H1 (cell line): ENCODE data around the gene CCBE1. TPM values are rescaled to one million over a fixed set of nuclear protein-coding genes. Genes with fewer than 3 reads are reported as not detected.

Experiments
- CTCF ChIA-PET: fragments of 300-600 bp; sonication (Branson Sonifier 250); formaldehyde crosslinking; loops from one replicate; lab custom pipeline; 2021; ENCODE audit not compliant: partially characterized antibody; lab: Charles Lee
- POLR2A ChIA-PET: fragments of 300-600 bp; sonication (Branson Sonifier 250); formaldehyde crosslinking; loops from one replicate; lab custom pipeline; 2021; ENCODE audit warnings: inconsistent platforms; ENCODE audit not compliant: partially characterized antibody; lab: Charles Lee
- DNase-seq, 2 experiments: peaks; one replicate each; pipeline versions ENCODE4 v3.0.0 to v3.0.0-alpha.2; 2010 to 2022; ENCODE audit warnings: low spot score in 2 of 2, low read depth in 1 of 2, mixed read lengths in 1 of 2
- FAIRE-seq: peaks from 2 replicates; lab custom pipeline; 2011; peaks lifted over from hg19 to GRCh38; lab: Jason Lieb, UNC
- H2AFZ ChIP-seq: 2 replicates; pipeline ENCODE4 v1.8.1; 2012; ENCODE audit warnings: low read length, inconsistent platforms
- H2AK5ac ChIP-seq: 2 replicates; pipeline ENCODE4 v1.6.1; 2013; ENCODE audit warnings: low read depth, low read length
- H2BK120ac ChIP-seq: replicated peaks from 2 replicates; pipeline ENCODE3; 2013; ENCODE audit warnings: low read depth, low read length, inconsistent platforms
- H2BK12ac ChIP-seq: 2 replicates; pipeline ENCODE4 v1.6.1; 2013; ENCODE audit warnings: low read depth, low read length
- H2BK15ac ChIP-seq: 2 replicates; pipeline ENCODE4 v1.6.1; 2013; ENCODE audit warnings: low read length
- H2BK20ac ChIP-seq: 2 replicates; pipeline ENCODE4 v1.6.1; 2013; ENCODE audit warnings: low read length
- H2BK5ac ChIP-seq: 2 replicates; pipeline ENCODE4 v1.6.1; 2013; ENCODE audit warnings: low read depth, low read length
- H3K14ac ChIP-seq: 2 replicates; pipeline ENCODE4 v1.6.1; 2013; ENCODE audit warnings: inconsistent platforms; ENCODE audit not compliant: insufficient read length
- H3K18ac ChIP-seq: 2 replicates; pipeline ENCODE4 v1.6.1; 2013; ENCODE audit warnings: low read length; ENCODE audit errors: extremely low read depth
- H3K23ac ChIP-seq: 2 replicates; pipeline ENCODE4 v1.6.1; 2013; ENCODE audit warnings: inconsistent platforms; ENCODE audit not compliant: insufficient read length
- H3K23me2 ChIP-seq: 2 replicates; pipeline ENCODE4 v1.6.1; 2013; ENCODE audit warnings: low read depth, low read length
- H3K27ac ChIP-seq: 2 replicates; pipeline ENCODE4 v1.6.1; 2011; ENCODE audit warnings: low read depth, low read length, inconsistent platforms
- H3K27me3 ChIP-seq, 4 experiments: replicated peaks in 1 of 4; 1 replicate in 1 of 4; 2 replicates in 3 of 4; pipeline versions ENCODE4 v1.6.1 to v1.8.1; 2011 to 2013; ENCODE audit warnings: low read length in 3 of 4, mild to moderate bottlenecking in 3 of 4, inconsistent platforms in 2 of 4, mixed read lengths in 2 of 4, moderate library complexity in 1 of 4; ENCODE audit not compliant: control insufficient read depth in 3 of 4, insufficient read depth in 3 of 4; ENCODE audit errors: extremely low read depth in 1 of 4
- H3K36me3 ChIP-seq, 4 experiments: 2 replicates each; pipeline versions ENCODE4 v1.6.1 to v1.8.1; 2011 to 2013; ENCODE audit warnings: mild to moderate bottlenecking in 4 of 4, low read length in 3 of 4, moderate library complexity in 2 of 4, control low read depth in 1 of 4, inconsistent platforms in 1 of 4; ENCODE audit not compliant: insufficient read depth in 4 of 4, control insufficient read depth in 2 of 4
- H3K4ac ChIP-seq: replicated peaks from 2 replicates; pipeline ENCODE3; 2013; ENCODE audit warnings: low read length, low read depth, mixed read lengths, inconsistent platforms; ENCODE audit not compliant: insufficient read length
- H3K4me1 ChIP-seq, 4 experiments: replicated peaks in 1 of 4; 1 replicate in 1 of 4; 2 replicates in 3 of 4; pipeline versions ENCODE4 v1.6.1 to v1.8.1; 2011 to 2013; ENCODE audit warnings: low read length in 3 of 4, inconsistent platforms in 2 of 4, mixed read lengths in 1 of 4; ENCODE audit not compliant: insufficient read depth in 4 of 4, control insufficient read depth in 3 of 4
- H3K4me2 ChIP-seq, 2 experiments: 2 replicates each; pipeline versions ENCODE4 v1.6.1 to v1.8.1; 2011 to 2013; ENCODE audit warnings: low read depth in 2 of 2, low read length in 2 of 2, control low read depth in 1 of 2, inconsistent platforms in 1 of 2, mild to moderate bottlenecking in 1 of 2; ENCODE audit not compliant: insufficient read depth in 1 of 2
- H3K4me3 ChIP-seq, 4 experiments: fragments of 200-600, 300-600 bp in 1 of 4; sonication (generic), shearing (Covaris generic), sonication (Bioruptor Twin) in 1 of 4; 2 replicates each; pipeline versions ENCODE4 v1.5.1 to v1.8.1; 2011 to 2016; ENCODE audit warnings: low read length in 4 of 4, low read depth in 3 of 4, control low read depth in 2 of 4, inconsistent platforms in 2 of 4, mild to moderate bottlenecking in 2 of 4, mixed read lengths in 1 of 4, moderate library complexity in 1 of 4; ENCODE audit not compliant: insufficient read depth in 2 of 4; ENCODE audit errors: extremely low read depth in 1 of 4
- H3K56ac ChIP-seq: replicated peaks from 2 replicates; pipeline ENCODE3; 2013; ENCODE audit warnings: low read depth, mild to moderate bottlenecking, mixed read lengths, low read length, inconsistent platforms; ENCODE audit not compliant: insufficient read length
- H3K79me1 ChIP-seq: 2 replicates; pipeline ENCODE4 v1.6.1; 2013; ENCODE audit warnings: low read depth, low read length, control low read depth
- H3K79me2 ChIP-seq, 2 experiments: 2 replicates each; pipeline versions ENCODE4 v1.6.1 to v1.8.1; 2012 to 2013; ENCODE audit warnings: low read length in 2 of 2, mild to moderate bottlenecking in 2 of 2, inconsistent platforms in 1 of 2; ENCODE audit not compliant: insufficient read depth in 2 of 2, control insufficient read depth in 1 of 2
- H3K9ac ChIP-seq, 4 experiments: replicated peaks in 1 of 4; 1 replicate in 1 of 4; 2 replicates in 3 of 4; pipeline versions ENCODE4 v1.6.1 to v1.8.1; 2011 to 2013; ENCODE audit warnings: low read depth in 3 of 4, low read length in 3 of 4, control low read depth in 2 of 4, mild to moderate bottlenecking in 2 of 4, moderate library complexity in 2 of 4, inconsistent platforms in 1 of 4; ENCODE audit errors: extremely low read depth in 1 of 4
- H3K9me3 ChIP-seq, 2 experiments: 2 replicates each; pipeline versions ENCODE4 v1.6.1 to v1.8.1; 2012 to 2013; ENCODE audit warnings: mild to moderate bottlenecking in 2 of 2, moderate library complexity in 2 of 2, control low read depth in 1 of 2, inconsistent platforms in 1 of 2, low read depth in 1 of 2, low read length in 1 of 2, mixed read lengths in 1 of 2; ENCODE audit not compliant: insufficient read depth in 2 of 2
- H4K20me1 ChIP-seq, 2 experiments: replicated peaks in 1 of 2; 2 replicates each; pipeline versions ENCODE3 to v1.8.1; 2011 to 2013; ENCODE audit warnings: inconsistent platforms in 2 of 2, low read length in 2 of 2, mild to moderate bottlenecking in 1 of 2; ENCODE audit not compliant: insufficient read depth in 2 of 2, control insufficient read depth in 1 of 2
- H4K5ac ChIP-seq: 2 replicates; pipeline ENCODE4 v1.6.1; 2013; ENCODE audit warnings: low read length, low read depth, mixed read lengths, inconsistent platforms; ENCODE audit not compliant: insufficient read length
- H4K8ac ChIP-seq: 2 replicates; pipeline ENCODE4 v1.8.0; 2013; ENCODE audit warnings: mild to moderate bottlenecking, moderate library complexity, low read length, inconsistent platforms; ENCODE audit not compliant: insufficient read depth; ENCODE audit errors: extremely low read depth
- H4K91ac ChIP-seq: replicated peaks from 2 replicates; pipeline ENCODE3; 2013; ENCODE audit warnings: low read length, mixed read lengths, inconsistent platforms; ENCODE audit not compliant: insufficient read length
- CEBPB ChIP-seq: IDR thresholded peaks from 2 replicates; pipeline ENCODE4 v1.6.1; 2012; ENCODE audit warnings: low read depth, low read length
- KDM4A ChIP-seq: IDR thresholded peaks from one replicate; pipeline ENCODE4 v1.7.1; 2012; ENCODE audit warnings: low read depth, mild to moderate bottlenecking, moderate library complexity, low read length, inconsistent platforms; ENCODE audit not compliant: severe bottlenecking
- SIX5 ChIP-seq: IDR thresholded peaks from 2 replicates; pipeline ENCODE4 v1.6.1; 2011; ENCODE audit warnings: mild to moderate bottlenecking, low read depth, low read length
- WGBS, 2 experiments: shearing (Covaris generic) in 1 of 2; methylation state at CpG; one replicate each; pipeline versions ENCODE4 v1.1.6 to v1.1.7; 2013 to 2015; ENCODE audit warnings: low lambda C conversion rate in 2 of 2, mixed read lengths in 2 of 2, inconsistent platforms in 1 of 2, low coverage in 1 of 2, missing lambda C conversion rate in 1 of 2; ENCODE audit not compliant: insufficient replicate concordance in 2 of 2, insufficient coverage in 1 of 2, insufficient read length in 1 of 2; ENCODE audit errors: extremely low coverage in 1 of 2, missing lambda C conversion rate in 1 of 2; 5-methylcytosine and 5-hydroxymethylcytosine counted together
- polyA plus RNA-seq, 7 experiments: library from polyadenylated mRNA; depleted of rRNA in 3 of 7; stranded (reverse) in 5 of 7; unstranded in 2 of 7; fragments of >200 nt in 5 of 7; fragments of 200-250 nt in 2 of 7; gene quantifications; 1 replicate in 5 of 7; 2 replicates in 1 of 7; 4 replicates in 1 of 7; pipeline versions ENCODE4 v1.2.1 to v1.2.3, GENCODE V29; 2011 to 2013; ENCODE audit warnings: missing spikeins in 2 of 7, mixed read lengths in 2 of 7
- total RNA-seq: library from RNA; stranded (reverse); fragmentation: NEBNext Ultra II Directional; extraction: Animal tissue kit (Norgen Biotek cat#: 25700); gene quantifications from 2 replicates; pipeline ENCODE4 v1.2.1, GENCODE V29; 2021

Gene CCBE1
- total and polyA plus RNA-seq, 2 of the 8 experiments (the other 6 are each of a cell fraction or from before 2014, with no cell fraction given) = 2.1 to 2.6 TPM

DNA sequence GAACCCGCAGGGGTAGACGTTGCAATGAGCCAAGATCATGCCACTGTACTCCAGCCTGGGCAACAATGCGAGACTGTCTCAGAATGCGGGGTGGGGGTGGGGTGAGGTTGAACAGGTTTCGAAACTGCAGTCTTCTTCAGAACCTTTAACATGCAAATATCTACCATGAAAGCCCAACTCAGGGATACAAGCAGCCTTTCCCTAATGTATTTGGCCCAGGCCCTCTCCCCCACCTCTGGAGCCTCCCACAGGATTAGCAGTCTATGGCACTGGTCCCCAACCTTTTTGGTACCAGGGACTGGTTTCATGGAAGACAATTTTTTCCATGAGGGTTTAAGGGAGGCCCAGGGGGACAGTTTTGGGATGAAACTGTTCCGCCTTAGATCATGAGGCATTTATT is 53.5 kb downstream of the CCBE1 start:
- H3K27ac ChIP-seq = no peak overlapping the region
- no peak overlapping the region for H3K4me2 ChIP-seq
- H2AK5ac ChIP-seq = no peak overlapping the region
- 95% methylated on average over 6 of the region's 6 CpGs; no CpG with 5 or more reads in 1 of the 2 experiments for WGBS, 2 experiments
- no peak for FAIRE-seq
- no peaks in the 10 kb centered on the region for H4K20me1 ChIP-seq
- H3K4me1 ChIP-seq = peaks cover 0 to 6% (median under 1%) of the 10 kb centered on the region in 4 experiments; a peak in 3 of 7 replicates
- no peak overlapping the region for H3K23ac ChIP-seq
- no peak overlapping the region for H3K4me3 ChIP-seq
- no peak overlapping the region for H4K91ac ChIP-seq
- H3K79me2 ChIP-seq = no peaks in the 10 kb centered on the region
- no peak overlapping the region for H2BK120ac ChIP-seq
- H3K14ac ChIP-seq = no peak overlapping the region
- no peak overlapping the region for H2AFZ ChIP-seq
- no peaks in the 10 kb centered on the region for H3K9me3 ChIP-seq
- H3K56ac ChIP-seq = no peak overlapping the region
- no peak overlapping the region for H4K5ac ChIP-seq
- no peaks in the 10 kb centered on the region for H3K23me2 ChIP-seq
- no peak overlapping the region for H3K9ac ChIP-seq
- TF ChIP-seq SIX5 = no peak
- TF ChIP-seq CEBPB = peak; percentile 45
- no peak for TF ChIP-seq KDM4A
- TF ChIP-seq, all 59 proteins: peak for 1
- no peak overlapping the region for H2BK5ac ChIP-seq
- H3K36me3 ChIP-seq = no peaks in the 10 kb centered on the region
- no peaks in the 10 kb centered on the region; a peak in 1 of 7 replicates for H3K27me3 ChIP-seq
- no peak overlapping the region for H2BK15ac ChIP-seq
- peak in 1 of 2 experiments; percentile 37 for DNase-seq
- H3K18ac ChIP-seq = 0 out of 2 replicates have a peak overlapping the region, but pooled peaks have one; percentile 2
- H4K8ac ChIP-seq = no peak overlapping the region
- no peaks in the 10 kb centered on the region for H3K79me1 ChIP-seq
- ChIA-PET POLR2A (no interaction called here), CTCF (interaction anchor here (1.1 to 1.7 kb wide), 2 partner anchors 11 to 53 kb away, joined by 5 to 6 read pairs; partner anchors contain the start of gene CCBE1)
- H2BK20ac ChIP-seq = no peak overlapping the region
- no peak overlapping the region for H3K4ac ChIP-seq
- H2BK12ac ChIP-seq = no peak overlapping the region
